Smooth muscle cell (in vitro differentiated cells): ENCODE results near the gene RASA3. TPM values are rescaled to one million over a fixed set of nuclear protein-coding genes. Genes with fewer than 3 reads are reported as not detected.

ENCODE experiments used
- DNase-seq: peaks from one replicate; lab custom pipeline; 2025; ENCODE audit not compliant: unreplicated experiment; lab: John Stamatoyannopoulos, UW
- H2AFZ ChIP-seq: fragments of 200-600 bp; sonication (generic); 2 replicates; pipeline ENCODE4 v1.6.0; 2016; ENCODE audit warnings: antibody characterized with exemption, low read depth, mild to moderate bottlenecking
- H3F3A ChIP-seq: fragments of 200-600 bp; sonication (generic); 2 replicates; pipeline ENCODE4 v1.6.0; 2017; ENCODE audit warnings: antibody characterized with exemption, low read depth
- H3K27ac ChIP-seq: fragments of 200-600 bp; sonication (generic); 2 replicates; pipeline ENCODE4 v1.5.1; 2016; ENCODE audit warnings: low read depth, mild to moderate bottlenecking
- H3K27me3 ChIP-seq: fragments of 200-600 bp; sonication (generic); 2 replicates; pipeline ENCODE4 v1.6.1; 2016; ENCODE audit warnings: low read depth, mild to moderate bottlenecking
- H3K36me3 ChIP-seq: fragments of 200-600 bp; sonication (generic); 2 replicates; pipeline ENCODE4 v1.5.1; 2016; ENCODE audit warnings: low read depth
- H3K4me1 ChIP-seq: fragments of 200-600 bp; sonication (generic); 2 replicates; pipeline ENCODE4 v1.5.1; 2016; ENCODE audit warnings: low read depth
- H3K4me2 ChIP-seq: fragments of 200-600 bp; sonication (generic); 2 replicates; pipeline ENCODE4 v1.6.0; 2016; ENCODE audit warnings: mild to moderate bottlenecking
- H3K4me3 ChIP-seq: fragments of 200-600 bp; sonication (generic); 2 replicates; pipeline ENCODE4 v1.5.1; 2016; ENCODE audit warnings: mild to moderate bottlenecking
- H3K79me2 ChIP-seq: fragments of 200-600 bp; sonication (generic); 2 replicates; pipeline ENCODE4 v1.6.0; 2016; ENCODE audit warnings: low read depth, mild to moderate bottlenecking
- H3K9ac ChIP-seq: fragments of 200-600 bp; sonication (generic); 2 replicates; pipeline ENCODE4 v1.6.0; 2016; ENCODE audit warnings: low read depth
- H3K9me3 ChIP-seq: fragments of 200-600 bp; sonication (generic); replicated peaks from 2 replicates; pipeline ENCODE4 v1.5.1; 2016; ENCODE audit warnings: low read depth
- H4K20me1 ChIP-seq: fragments of 200-600 bp; sonication (generic); 2 replicates; pipeline ENCODE4 v1.6.0; 2016; ENCODE audit warnings: low read depth
- WGBS: methylation state at CpG from one replicate; pipeline ENCODE4 v1.1.7; 2016; ENCODE audit warnings: low lambda C conversion rate; 5-methylcytosine and 5-hydroxymethylcytosine counted together
- polyA plus RNA-seq: library from polyadenylated mRNA; unstranded; fragments of >200 nt; fragmentation: Nextera tagmentation; extraction: Ambion mirVana; gene quantifications from 2 replicates; pipeline ENCODE4 v1.2.1, GENCODE V29; 2016
- total RNA-seq: library from RNA; depleted of rRNA; stranded (reverse); fragments of >200 nt; gene quantifications from 2 replicates; pipeline ENCODE4 v1.2.3, GENCODE V29; 2014
- TF ChIP-seq, protein P1 (sequence below): fragments of 200-600 bp; sonication (generic); IDR thresholded peaks from 2 replicates; pipeline ENCODE4 v1.5.1; 2017; ENCODE audit warnings: borderline replicate concordance, mild to moderate bottlenecking, antibody characterized with exemption; ENCODE audit not compliant: insufficient read depth, poor library complexity, severe bottlenecking

RASA3 gene
- total and polyA plus RNA-seq, 2 experiments from 2014 or later: 21.3 to 26.8 TPM

- no peaks in the 10 kb centered on the region for H3K9me3 ChIP-seq
- H3F3A ChIP-seq: no peaks in the 10 kb centered on the region
- peak overlapping the region; percentile 40 for H3K4me2 ChIP-seq
- H3K36me3 ChIP-seq: no peaks in the 10 kb centered on the region
- H3K27ac ChIP-seq: no peak overlapping the region
- TF ChIP-seq, protein P1, sequence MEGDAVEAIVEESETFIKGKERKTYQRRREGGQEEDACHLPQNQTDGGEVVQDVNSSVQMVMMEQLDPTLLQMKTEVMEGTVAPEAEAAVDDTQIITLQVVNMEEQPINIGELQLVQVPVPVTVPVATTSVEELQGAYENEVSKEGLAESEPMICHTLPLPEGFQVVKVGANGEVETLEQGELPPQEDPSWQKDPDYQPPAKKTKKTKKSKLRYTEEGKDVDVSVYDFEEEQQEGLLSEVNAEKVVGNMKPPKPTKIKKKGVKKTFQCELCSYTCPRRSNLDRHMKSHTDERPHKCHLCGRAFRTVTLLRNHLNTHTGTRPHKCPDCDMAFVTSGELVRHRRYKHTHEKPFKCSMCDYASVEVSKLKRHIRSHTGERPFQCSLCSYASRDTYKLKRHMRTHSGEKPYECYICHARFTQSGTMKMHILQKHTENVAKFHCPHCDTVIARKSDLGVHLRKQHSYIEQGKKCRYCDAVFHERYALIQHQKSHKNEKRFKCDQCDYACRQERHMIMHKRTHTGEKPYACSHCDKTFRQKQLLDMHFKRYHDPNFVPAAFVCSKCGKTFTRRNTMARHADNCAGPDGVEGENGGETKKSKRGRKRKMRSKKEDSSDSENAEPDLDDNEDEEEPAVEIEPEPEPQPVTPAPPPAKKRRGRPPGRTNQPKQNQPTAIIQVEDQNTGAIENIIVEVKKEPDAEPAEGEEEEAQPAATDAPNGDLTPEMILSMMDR: no peak
- H3K27me3 ChIP-seq: no peaks in the 10 kb centered on the region
- no peak overlapping the region for H3K9ac ChIP-seq
- no peaks in the 10 kb centered on the region for H3K4me1 ChIP-seq
- H2AFZ ChIP-seq: no peak overlapping the region
- H3K79me2 ChIP-seq: no peaks in the 10 kb centered on the region
- WGBS: 74% methylated on average over 24 of the region's 24 CpGs
- H4K20me1 ChIP-seq: no peaks in the 10 kb centered on the region
- DNase-seq: no peak
- H3K4me3 ChIP-seq: no peak overlapping the region
Measured at GRCh38 chr13:113950451-113951245, 181.8 kb downstream of the RASA3 start.

DNA sequence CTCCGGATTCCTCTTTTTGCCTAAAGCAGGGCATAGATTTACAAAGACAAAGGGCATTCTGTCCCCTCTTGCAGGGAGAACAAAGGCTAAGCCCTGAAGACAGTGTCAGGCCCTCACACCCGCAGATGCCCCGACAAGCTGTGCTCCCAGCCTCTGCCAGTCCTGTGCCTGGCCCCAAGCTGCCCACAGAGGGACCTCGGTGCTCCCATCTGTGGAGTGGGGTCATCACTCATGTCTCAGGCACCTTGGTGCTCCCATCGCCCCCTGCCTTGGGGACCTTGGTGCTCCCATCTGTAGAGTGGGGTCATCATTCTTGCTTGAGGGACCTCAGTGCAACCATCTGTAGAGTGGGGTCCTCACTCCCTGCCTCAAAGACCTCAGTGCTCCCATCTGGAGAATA lies 182.9 kb downstream of the RASA3 start:
- H3K27ac ChIP-seq: no peak overlapping the region
- TF ChIP-seq, protein P1: no peak
- H3K4me1 ChIP-seq: no peaks in the 10 kb centered on the region
- H4K20me1 ChIP-seq: no peaks in the 10 kb centered on the region
- no peak overlapping the region for H3K4me3 ChIP-seq
- H3K79me2 ChIP-seq: no peaks in the 10 kb centered on the region
- H3K4me2 ChIP-seq: no peak overlapping the region
- H3F3A ChIP-seq: no peaks in the 10 kb centered on the region
- WGBS: 98% methylated on average over 5 of the region's 5 CpGs
- DNase-seq: no peak
- no peak overlapping the region for H2AFZ ChIP-seq
- no peak overlapping the region for H3K9ac ChIP-seq
- no peaks in the 10 kb centered on the region for H3K9me3 ChIP-seq
- H3K27me3 ChIP-seq: no peaks in the 10 kb centered on the region
- H3K36me3 ChIP-seq: no peaks in the 10 kb centered on the region

- no peaks in the 10 kb centered on the region for H4K20me1 ChIP-seq
- H3K4me1 ChIP-seq: no peaks in the 10 kb centered on the region
- no peak overlapping the region for H3K9ac ChIP-seq
- WGBS: 92% methylated on average over 14 of the region's 14 CpGs
- no peaks in the 10 kb centered on the region for H3K79me2 ChIP-seq
- no peaks in the 10 kb centered on the region for H3K27me3 ChIP-seq
- no peaks in the 10 kb centered on the region for H3K36me3 ChIP-seq
- H3F3A ChIP-seq: no peaks in the 10 kb centered on the region
- no peak overlapping the region for H3K4me3 ChIP-seq
- no peak for DNase-seq
- H3K4me2 ChIP-seq: no peak overlapping the region
- H2AFZ ChIP-seq: no peak overlapping the region
- H3K9me3 ChIP-seq: no peaks in the 10 kb centered on the region
- TF ChIP-seq, protein P1: no peak
- no peak overlapping the region for H3K27ac ChIP-seq
Measured at GRCh38 chr13:113948034-113948742, 184.2 kb downstream of the RASA3 start.
